Stomach smooth muscle (tissue), 2 donors: Measurements from ENCODE around the gene CPZ.

Experiments
- H3K27ac ChIP-seq: one replicate; pipeline ENCODE4 v1.7.0; 2013; ENCODE audit warnings: mild to moderate bottlenecking, low read length, inconsistent platforms
- H3K27me3 ChIP-seq, 2 donors: one replicate each; pipeline ENCODE4 v1.7.0; 2013; ENCODE audit warnings: low read length in 2 of 2; ENCODE audit not compliant: insufficient read depth in 2 of 2, control insufficient read depth in 1 of 2
- H3K36me3 ChIP-seq, 2 donors: one replicate each; pipeline ENCODE4 v1.7.0; 2013; ENCODE audit warnings: low read length in 2 of 2; ENCODE audit not compliant: control insufficient read depth in 2 of 2, insufficient read depth in 2 of 2
- H3K4me1 ChIP-seq: one replicate; pipeline ENCODE4 v1.7.0; 2013; ENCODE audit warnings: low read length; ENCODE audit not compliant: control insufficient read depth, insufficient read depth
- H3K4me3 ChIP-seq, 2 donors: one replicate each; pipeline ENCODE4 v1.7.0; 2013; ENCODE audit warnings: low read length in 2 of 2
- H3K9ac ChIP-seq, 2 donors: one replicate each; pipeline ENCODE4 v1.7.0; 2013; ENCODE audit warnings: low read length in 2 of 2, mild to moderate bottlenecking in 1 of 2
- H3K9me3 ChIP-seq, 2 donors: one replicate each; pipeline ENCODE4 v1.7.0; 2013; ENCODE audit warnings: low read length in 2 of 2; ENCODE audit not compliant: control insufficient read depth in 2 of 2
- donor health status: healthy.
- donor health status: Pancreatic carcinoma.

The CPZ gene

GRCh38 chr4:8548731-8549351, 43.7 kb upstream of the CPZ start:
- Histone ChIP-seq H3K4me1 (no peaks in the 10 kb centered on the region), H3K27me3 (peaks cover 0 to 4% of the 10 kb centered on the region in 2 donors), H3K9me3 (peaks cover 0 to 3% of the 10 kb centered on the region in 2 donors), H3K36me3 (no peaks in the 10 kb centered on the region), H3K9ac (no peak overlapping the region), H3K27ac (no peak overlapping the region), H3K4me3 (no peak overlapping the region)

GRCh38 chr4:8549352-8549931, 43.1 kb upstream of the CPZ start:
- no peaks in the 10 kb centered on the region for H3K4me1 ChIP-seq
- no peak overlapping the region for H3K9ac ChIP-seq
- peaks cover 0 to 4% of the 10 kb centered on the region in 2 donors for H3K27me3 ChIP-seq
- H3K36me3 ChIP-seq = no peaks in the 10 kb centered on the region
- no peak overlapping the region for H3K4me3 ChIP-seq
- peaks cover 0 to 3% of the 10 kb centered on the region in 2 donors for H3K9me3 ChIP-seq
- no peak overlapping the region for H3K27ac ChIP-seq

GRCh38 chr4:8550691-8551090, 41.9 kb upstream of the CPZ start:
- H3K27ac ChIP-seq = no peak overlapping the region
- no peaks in the 10 kb centered on the region for H3K36me3 ChIP-seq
- no peak overlapping the region for H3K4me3 ChIP-seq
- H3K27me3 ChIP-seq = peaks cover 0 to 3% of the 10 kb centered on the region in 2 donors
- H3K9ac ChIP-seq = no peak overlapping the region
- H3K4me1 ChIP-seq = no peaks in the 10 kb centered on the region
- H3K9me3 ChIP-seq = peaks cover 0 to 3% of the 10 kb centered on the region in 2 donors

GRCh38 chr4:8552024-8552423, 40.5 kb upstream of the CPZ start:
- no peak overlapping the region for H3K4me3 ChIP-seq
- H3K27me3 ChIP-seq = no peaks in the 10 kb centered on the region
- no peak overlapping the region for H3K9ac ChIP-seq
- no peak overlapping the region for H3K27ac ChIP-seq
- H3K4me1 ChIP-seq = no peaks in the 10 kb centered on the region
- no peaks in the 10 kb centered on the region for H3K36me3 ChIP-seq
- H3K9me3 ChIP-seq = peaks cover 0 to 3% of the 10 kb centered on the region in 2 donors

GRCh38 chr4:8552581-8553205, 39.9 kb upstream of the CPZ start:
- no peak overlapping the region for H3K27ac ChIP-seq
- no peaks in the 10 kb centered on the region for H3K27me3 ChIP-seq
- no peaks in the 10 kb centered on the region for H3K4me1 ChIP-seq
- peaks cover 0 to 3% of the 10 kb centered on the region in 2 donors for H3K9me3 ChIP-seq
- no peaks in the 10 kb centered on the region for H3K36me3 ChIP-seq
- no peak overlapping the region for H3K9ac ChIP-seq
- no peak overlapping the region for H3K4me3 ChIP-seq

GRCh38 chr4:8553216-8553615, 39.3 kb upstream of the CPZ start:
- Histone ChIP-seq H3K4me3 (no peak overlapping the region), H3K4me1 (no peaks in the 10 kb centered on the region), H3K27me3 (no peaks in the 10 kb centered on the region), H3K9ac (no peak overlapping the region), H3K27ac (no peak overlapping the region), H3K9me3 (peaks cover 0 to 3% of the 10 kb centered on the region in 2 donors), H3K36me3 (no peaks in the 10 kb centered on the region)

GRCh38 chr4:8553991-8554405, 38.6 kb upstream of the CPZ start:
- H3K27me3 ChIP-seq = peaks cover 0 to 5% of the 10 kb centered on the region in 2 donors
- H3K4me3 ChIP-seq = no peak overlapping the region
- no peak overlapping the region for H3K27ac ChIP-seq
- no peaks in the 10 kb centered on the region for H3K4me1 ChIP-seq
- H3K36me3 ChIP-seq = no peaks in the 10 kb centered on the region
- peaks cover 0 to 3% of the 10 kb centered on the region in 2 donors for H3K9me3 ChIP-seq
- H3K9ac ChIP-seq = no peak overlapping the region

GRCh38 chr4:8554555-8555100, 37.9 kb upstream of the CPZ start:
- peaks cover 0 to 3% of the 10 kb centered on the region in 2 donors for H3K9me3 ChIP-seq
- no peaks in the 10 kb centered on the region for H3K4me1 ChIP-seq
- no peak overlapping the region for H3K9ac ChIP-seq
- no peaks in the 10 kb centered on the region for H3K36me3 ChIP-seq
- H3K4me3 ChIP-seq = no peak overlapping the region
- no peak overlapping the region for H3K27ac ChIP-seq
- peaks cover 3 to 8% of the 10 kb centered on the region in 2 donors for H3K27me3 ChIP-seq

GRCh38 chr4:8555716-8556115, 36.8 kb upstream of the CPZ start:
- Histone ChIP-seq H3K4me3 (no peak overlapping the region), H3K27me3 (peaks cover 4 to 8% of the 10 kb centered on the region in 2 donors), H3K4me1 (no peaks in the 10 kb centered on the region), H3K27ac (no peak overlapping the region), H3K36me3 (no peaks in the 10 kb centered on the region), H3K9me3 (peaks cover 0 to 3% of the 10 kb centered on the region in 2 donors), H3K9ac (no peak overlapping the region)

GRCh38 chr4:8556341-8557150, 36.0 kb upstream of the CPZ start:
- H3K27me3 ChIP-seq = peaks cover 4 to 8% of the 10 kb centered on the region in 2 donors
- no peak overlapping the region for H3K27ac ChIP-seq
- H3K36me3 ChIP-seq = no peaks in the 10 kb centered on the region

More at GRCh38 chr4:8556341-8557150, 36.0 kb upstream of the CPZ start:
- no peak overlapping the region for H3K9ac ChIP-seq
- H3K4me1 ChIP-seq = no peaks in the 10 kb centered on the region
- peaks cover 0 to 3% of the 10 kb centered on the region in 2 donors for H3K9me3 ChIP-seq
- H3K4me3 ChIP-seq = no peak overlapping the region
